ENCODE data around the gene PRKCB. TPM values are rescaled to one million over a fixed set of nuclear protein-coding genes. Genes with fewer than 3 reads are reported as not detected.

PRKCB gene
- polyA plus RNA-seq, 2 of the 4 experiments (the other 2 are of a cell fraction) = 0.09 to 0.22 TPM

- Histone ChIP-seq H3K4me3 (no peak overlapping the region), H3K4me1 (0 out of 3 replicates have a peak, but pooled peaks cover 5% of the 10 kb centered on the region), H3K27ac (no peak overlapping the region), H3K9me3 (no peaks in the 10 kb centered on the region), H3K4me2 (no peak overlapping the region)
- CTCF ChIA-PET = interaction anchor here (0.5 to 7.2 kb wide), 30 partner anchors 8 to 885 kb away, joined by 3 to 116 read pairs (median 4); no protein-coding TSS in a partner anchor
- DNase-seq (ENCODE audit: low read depth in 1 of 2, low spot score in 1 of 2) (no peak), ATAC-seq (no peak), FAIRE-seq (no peak)
- WGBS (ENCODE audit: missing lambda C conversion rate) = 32% methylated on average over 2 of the region's 2 CpGs
- TF ChIP-seq POLR2AphosphoS2 (conservative IDR thresholded peaks at IDR 0.05; ENCODE audit: low read length) (no peak), FOSB (CRISPR knock-in tag; IDR thresholded peaks at IDR 0.05) (no peak), RCOR1 (IDR thresholded peaks at IDR 0.05; ENCODE audit: low read depth, low read length) (no peak), CHD4 (IDR thresholded peaks at IDR 0.05; ENCODE audit: borderline replicate concordance) (no peak), SREBF2 (IDR thresholded peaks at IDR 0.05) (no peak), FOXS1 (CRISPR knock-in tag; IDR thresholded peaks at IDR 0.05) (no peak), RARB (CRISPR knock-in tag; IDR thresholded peaks at IDR 0.05) (no peak)
- TF ChIP-seq, protein P1, sequence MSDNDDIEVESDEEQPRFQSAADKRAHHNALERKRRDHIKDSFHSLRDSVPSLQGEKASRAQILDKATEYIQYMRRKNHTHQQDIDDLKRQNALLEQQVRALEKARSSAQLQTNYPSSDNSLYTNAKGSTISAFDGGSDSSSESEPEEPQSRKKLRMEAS (IDR thresholded peaks at IDR 0.05) = no peak
- TF ChIP-seq, protein P2, sequence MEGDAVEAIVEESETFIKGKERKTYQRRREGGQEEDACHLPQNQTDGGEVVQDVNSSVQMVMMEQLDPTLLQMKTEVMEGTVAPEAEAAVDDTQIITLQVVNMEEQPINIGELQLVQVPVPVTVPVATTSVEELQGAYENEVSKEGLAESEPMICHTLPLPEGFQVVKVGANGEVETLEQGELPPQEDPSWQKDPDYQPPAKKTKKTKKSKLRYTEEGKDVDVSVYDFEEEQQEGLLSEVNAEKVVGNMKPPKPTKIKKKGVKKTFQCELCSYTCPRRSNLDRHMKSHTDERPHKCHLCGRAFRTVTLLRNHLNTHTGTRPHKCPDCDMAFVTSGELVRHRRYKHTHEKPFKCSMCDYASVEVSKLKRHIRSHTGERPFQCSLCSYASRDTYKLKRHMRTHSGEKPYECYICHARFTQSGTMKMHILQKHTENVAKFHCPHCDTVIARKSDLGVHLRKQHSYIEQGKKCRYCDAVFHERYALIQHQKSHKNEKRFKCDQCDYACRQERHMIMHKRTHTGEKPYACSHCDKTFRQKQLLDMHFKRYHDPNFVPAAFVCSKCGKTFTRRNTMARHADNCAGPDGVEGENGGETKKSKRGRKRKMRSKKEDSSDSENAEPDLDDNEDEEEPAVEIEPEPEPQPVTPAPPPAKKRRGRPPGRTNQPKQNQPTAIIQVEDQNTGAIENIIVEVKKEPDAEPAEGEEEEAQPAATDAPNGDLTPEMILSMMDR (IDR thresholded peaks at IDR 0.05) = no peak
- POLR2A ChIA-PET = no interaction called here
Measured at GRCh38 chr16:23802776-23803175, 33.0 kb upstream of the PRKCB start.

DNA sequence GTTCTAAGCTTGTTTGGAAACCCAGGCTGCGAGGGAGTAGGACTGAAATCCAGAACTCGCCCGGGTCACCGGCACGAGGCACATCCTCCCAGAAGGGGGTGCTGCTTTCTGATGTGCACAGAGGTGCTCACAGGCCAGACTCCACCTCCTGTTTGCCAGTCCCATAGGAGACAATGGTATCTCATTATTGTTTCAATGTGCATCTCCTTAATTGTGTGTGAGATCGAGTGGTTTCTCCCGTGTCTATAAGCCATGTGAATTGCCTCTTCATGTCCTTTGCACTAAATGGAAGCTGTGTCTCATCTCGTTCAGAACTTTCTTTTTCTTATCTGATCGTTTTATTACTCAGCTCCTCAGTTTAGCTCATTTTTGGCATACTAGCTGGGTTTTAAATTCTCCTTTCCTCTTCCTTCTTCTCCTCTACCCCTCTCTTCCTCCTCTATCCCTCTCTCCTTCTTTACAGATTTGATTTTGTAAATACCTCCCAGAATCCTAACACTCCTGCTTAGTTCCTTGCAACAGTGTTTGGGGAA is 32.1 kb upstream of the PRKCB start:
- H3K4me2 ChIP-seq = peak overlapping the region; percentile 57
- CTCF ChIA-PET = interaction anchor here (0.6 to 7.2 kb wide), 31 partner anchors 8 to 704 kb away, joined by 3 to 116 read pairs (median 4); no protein-coding TSS in a partner anchor

More for the DNA sequence above, 32.1 kb upstream of the PRKCB start:
- Histone ChIP-seq H3K4me1 (0 out of 3 replicates have a peak, but pooled peaks cover 5% of the 10 kb centered on the region), H3K9me3 (no peaks in the 10 kb centered on the region), H3K4me3 (no peak overlapping the region), H3K27ac (no peak overlapping the region)
- POLR2A ChIA-PET = no interaction called here
- FAIRE-seq = no peak
- peak; percentile 55 to 60 for DNase-seq (ENCODE audit: low read depth in 1 of 2, low spot score in 1 of 2)
- peak; percentile 91 to 95 for ATAC-seq
- 2% methylated on average over 9 of the region's 9 CpGs for WGBS (ENCODE audit: missing lambda C conversion rate)
- TF ChIP-seq RAD21 (conservative IDR thresholded peaks at IDR 0.05 in 1 of 2, IDR thresholded peaks at IDR 0.05 in 1 of 2) = peak; percentile 55 to 62
- no peak for TF ChIP-seq NR3C1 (IDR thresholded peaks at IDR 0.05)
- TF ChIP-seq, protein P2 (IDR thresholded peaks at IDR 0.05) = peak; percentile 52
- TF ChIP-seq, protein P1 (IDR thresholded peaks at IDR 0.05) = 0 out of 2 replicates have a peak, but pooled peaks have one; percentile 21
- TF ChIP-seq BHLHE40 (IDR thresholded peaks at IDR 0.05; ENCODE audit: low read depth, low read length) = no peak
- no peak for TF ChIP-seq RNF2 (IDR thresholded peaks at IDR 0.05; ENCODE audit: borderline replicate concordance, low read depth)
- no peak for TF ChIP-seq FOXS1 (CRISPR knock-in tag; IDR thresholded peaks at IDR 0.05)
- peak; percentile 52; the same call in 2 of the 3 replicates for TF ChIP-seq SMC3 (IDR thresholded peaks at IDR 0.05)
- no peak for TF ChIP-seq JUN (IDR thresholded peaks at IDR 0.05)
- no peak for TF ChIP-seq POLR2AphosphoS2 (conservative IDR thresholded peaks at IDR 0.05; ENCODE audit: low read length)
- no peak for TF ChIP-seq NPAS2 (CRISPR knock-in tag; IDR thresholded peaks at IDR 0.05; ENCODE audit: borderline replicate concordance)
- TF ChIP-seq FOSL2 (IDR thresholded peaks at IDR 0.05) = no peak
- no peak for TF ChIP-seq FOSL2 (CRISPR knock-in tag; IDR thresholded peaks at IDR 0.05)
- no peak for TF ChIP-seq HOXA7 (CRISPR knock-in tag; IDR thresholded peaks at IDR 0.05)
- TF ChIP-seq PHF8 (IDR thresholded peaks at IDR 0.05; ENCODE audit: borderline replicate concordance, low read depth) = no peak
- TF ChIP-seq EHF (CRISPR knock-in tag; IDR thresholded peaks at IDR 0.05) = no peak
- TF ChIP-seq EHMT2 (IDR thresholded peaks at IDR 0.05; ENCODE audit: low read depth) = no peak
- TF ChIP-seq CHD4 (IDR thresholded peaks at IDR 0.05; ENCODE audit: borderline replicate concordance) = no peak
- no peak for TF ChIP-seq NFE2L2 (conservative IDR thresholded peaks at IDR 0.05; ENCODE audit: low read length)
- TF ChIP-seq, protein P3, sequence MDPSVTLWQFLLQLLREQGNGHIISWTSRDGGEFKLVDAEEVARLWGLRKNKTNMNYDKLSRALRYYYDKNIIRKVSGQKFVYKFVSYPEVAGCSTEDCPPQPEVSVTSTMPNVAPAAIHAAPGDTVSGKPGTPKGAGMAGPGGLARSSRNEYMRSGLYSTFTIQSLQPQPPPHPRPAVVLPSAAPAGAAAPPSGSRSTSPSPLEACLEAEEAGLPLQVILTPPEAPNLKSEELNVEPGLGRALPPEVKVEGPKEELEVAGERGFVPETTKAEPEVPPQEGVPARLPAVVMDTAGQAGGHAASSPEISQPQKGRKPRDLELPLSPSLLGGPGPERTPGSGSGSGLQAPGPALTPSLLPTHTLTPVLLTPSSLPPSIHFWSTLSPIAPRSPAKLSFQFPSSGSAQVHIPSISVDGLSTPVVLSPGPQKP (IDR thresholded peaks at IDR 0.05; ENCODE audit: low read depth, low read length) = no peak
- no peak for TF ChIP-seq CEBPB (IDR thresholded peaks at IDR 0.05)
- no peak for TF ChIP-seq GATA3 (IDR thresholded peaks at IDR 0.05; ENCODE audit: borderline replicate concordance)

Data from A549 (cell line).